Measurements from ENCODE around the gene HIVEP3.

HIVEP3 gene

GRCh38 chr1:41611932-41612450 lies 306.7 kb downstream of the HIVEP3 start:
- DNase-seq (ENCODE audit: low read depth), result no peak

- DNase-seq (ENCODE audit: low read depth), result no peak
These were observed 307.4 kb downstream of the HIVEP3 start for GRCh38 chr1:41611068-41611931.

- no peak for DNase-seq (ENCODE audit: low read depth)
These were observed 308.4 kb downstream of the HIVEP3 start for GRCh38 chr1:41610361-41610760.

- DNase-seq (ENCODE audit: low read depth), result no peak
These were observed 309.4 kb downstream of the HIVEP3 start for GRCh38 chr1:41609166-41609883.

- no peak for DNase-seq (ENCODE audit: low read depth)
These were observed 310.5 kb downstream of the HIVEP3 start for GRCh38 chr1:41608211-41608610.

GRCh38 chr1:41607808-41608207 lies 310.9 kb downstream of the HIVEP3 start:
- DNase-seq (ENCODE audit: low read depth), result no peak

- DNase-seq (ENCODE audit: low read depth), result no peak
These were observed 318.8 kb downstream of the HIVEP3 start for GRCh38 chr1:41599912-41600311.

GRCh38 chr1:41598325-41598724 lies 320.4 kb downstream of the HIVEP3 start:
- no peak for DNase-seq (ENCODE audit: low read depth)

- DNase-seq (ENCODE audit: low read depth), result no peak
These were observed 326.1 kb downstream of the HIVEP3 start for GRCh38 chr1:41592451-41593125.

GRCh38 chr1:41591891-41592290 lies 326.8 kb downstream of the HIVEP3 start:
- no peak for DNase-seq (ENCODE audit: low read depth)

GRCh38 chr1:41590331-41590730 lies 328.4 kb downstream of the HIVEP3 start:
- no peak for DNase-seq (ENCODE audit: low read depth)

- no peak for DNase-seq (ENCODE audit: low read depth)
These were observed 329.3 kb downstream of the HIVEP3 start for GRCh38 chr1:41589395-41589794.

- DNase-seq (ENCODE audit: low read depth), result no peak
These were observed 330.3 kb downstream of the HIVEP3 start for GRCh38 chr1:41588334-41588875.

- no peak for DNase-seq (ENCODE audit: low read depth)
These were observed 330.9 kb downstream of the HIVEP3 start for GRCh38 chr1:41587791-41588190.

- DNase-seq (ENCODE audit: low read depth), result no peak
These were observed 332.5 kb downstream of the HIVEP3 start for GRCh38 chr1:41586230-41586629.

- no peak for DNase-seq (ENCODE audit: low read depth)
These were observed 334.8 kb downstream of the HIVEP3 start for GRCh38 chr1:41583658-41584547.

- no peak for DNase-seq (ENCODE audit: low read depth)
These were observed 335.7 kb downstream of the HIVEP3 start for GRCh38 chr1:41582851-41583657.

- no peak for DNase-seq (ENCODE audit: low read depth)
These were observed 336.4 kb downstream of the HIVEP3 start for GRCh38 chr1:41582351-41582750.

GRCh38 chr1:41582004-41582325 lies 336.8 kb downstream of the HIVEP3 start:
- no peak for DNase-seq (ENCODE audit: low read depth)

GRCh38 chr1:41581216-41582003 lies 337.3 kb downstream of the HIVEP3 start:
- DNase-seq (ENCODE audit: low read depth), result no peak
